ENCODE results near the gene ZSCAN20.
"Not testable (repeated sequence)": the region's sequence is repeated elsewhere in the genome, so short reads cannot be mapped to it uniquely, and the experiment has no call there.

ZSCAN20 gene

DNA sequence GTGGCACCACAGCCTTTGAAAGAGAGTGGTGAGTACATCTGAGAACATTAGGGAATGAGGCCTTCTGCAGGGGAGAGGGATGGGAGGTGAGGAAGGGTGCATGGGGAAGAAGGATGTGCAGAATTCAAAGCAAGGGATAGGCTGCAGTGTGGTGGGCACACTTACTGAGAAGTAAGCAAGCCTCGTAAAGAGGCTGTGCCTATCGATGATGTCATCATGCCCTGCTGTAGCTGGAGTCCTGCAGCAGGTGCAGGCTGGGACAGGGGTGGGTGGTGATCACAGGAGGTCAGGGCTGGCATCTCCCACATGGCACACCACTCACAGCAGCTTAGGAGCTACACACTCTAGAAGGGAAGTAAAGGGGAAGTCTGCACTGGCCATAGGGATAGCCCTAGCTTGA lies 16.2 kb downstream of the ZSCAN20 start:
- DNase-seq (ENCODE audit: low read depth), result no peak

DNA sequence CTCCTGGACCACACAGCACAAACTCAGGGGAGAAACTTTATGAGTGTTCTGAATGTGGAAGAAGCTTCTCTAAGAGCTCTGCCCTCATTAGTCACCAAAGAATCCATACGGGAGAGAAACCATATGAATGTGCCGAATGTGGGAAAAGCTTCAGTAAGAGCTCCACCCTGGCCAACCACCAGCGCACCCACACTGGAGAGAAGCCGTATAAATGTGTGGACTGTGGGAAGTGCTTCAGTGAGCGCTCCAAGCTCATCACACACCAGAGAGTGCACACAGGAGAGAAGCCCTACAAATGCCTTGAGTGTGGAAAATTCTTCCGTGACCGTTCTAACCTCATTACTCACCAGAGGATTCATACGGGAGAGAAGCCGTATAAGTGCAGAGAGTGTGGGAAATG lies 22.5 kb downstream of the ZSCAN20 start:
- DNase-seq (ENCODE audit: low read depth), result no peak

GRCh38 chr1:33497410-33497809 lies 25.0 kb downstream of the ZSCAN20 start:
- DNase-seq (ENCODE audit: low read depth), result no peak

DNA sequence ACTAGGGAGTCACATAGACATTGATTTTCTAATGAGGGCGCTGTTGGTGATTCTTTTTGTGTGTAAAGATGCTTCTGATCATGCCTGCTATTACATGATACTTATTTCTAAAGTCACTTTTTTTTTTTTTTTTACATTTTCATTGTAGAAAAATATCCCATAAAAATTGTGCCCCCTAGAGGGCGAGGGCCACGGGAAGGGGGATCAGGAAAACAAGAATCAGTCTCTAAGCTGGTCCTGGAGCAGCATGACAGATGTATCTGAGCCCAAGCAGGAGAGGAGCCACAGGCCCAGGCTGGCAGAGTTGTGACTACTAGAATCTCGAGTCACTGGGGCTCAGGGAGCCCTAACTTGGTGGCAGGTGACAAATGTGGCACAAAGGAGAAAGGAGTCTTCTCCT lies 28.1 kb downstream of the ZSCAN20 start:
- DNase-seq (ENCODE audit: low read depth), result no peak

DNA sequence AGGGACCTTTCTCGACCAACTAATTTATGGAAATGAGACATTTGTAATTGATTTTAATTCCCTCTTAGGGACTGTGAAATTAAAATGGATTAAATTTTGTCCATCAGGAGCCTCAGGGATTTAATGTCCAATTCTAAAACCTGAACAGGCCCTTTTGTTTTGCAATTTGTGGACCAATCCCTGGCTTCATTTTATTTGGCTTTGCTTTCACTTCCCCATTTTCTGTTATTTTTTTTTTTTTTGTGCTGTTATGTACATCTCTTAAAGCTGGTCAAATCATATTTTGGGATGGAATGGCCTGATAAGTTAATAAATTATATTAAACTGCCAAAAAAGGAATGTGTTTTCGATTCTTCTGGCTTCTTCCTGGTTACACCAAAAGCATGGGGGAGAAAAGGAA lies 28.9 kb downstream of the ZSCAN20 start:
- no peak for DNase-seq (ENCODE audit: low read depth)

DNA sequence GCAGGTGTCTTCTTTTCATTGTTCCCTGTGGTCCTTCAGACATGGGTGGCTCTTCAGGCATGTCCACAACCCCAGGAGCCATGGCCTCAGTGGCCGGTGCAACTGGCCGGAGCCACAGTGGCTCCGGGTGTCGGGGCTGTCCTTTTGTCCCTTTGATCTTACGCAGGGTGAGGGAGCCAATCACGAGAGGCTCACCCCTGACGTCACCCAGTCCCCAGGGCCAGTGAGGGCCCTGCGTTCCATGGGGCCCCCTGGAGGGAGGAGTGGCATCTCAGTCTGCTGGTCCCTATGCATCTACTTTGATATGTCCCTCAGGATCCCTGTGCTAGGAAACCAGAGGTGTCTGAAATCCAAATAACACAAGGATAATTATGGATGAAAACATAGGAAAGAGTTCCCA lies 29.3 kb downstream of the ZSCAN20 start:
- no peak for DNase-seq (ENCODE audit: low read depth)

GRCh38 chr1:33502726-33503125 lies 30.3 kb downstream of the ZSCAN20 start:
- DNase-seq (ENCODE audit: low read depth), result peak; percentile 9

- no peak for DNase-seq (ENCODE audit: low read depth)
Observed at GRCh38 chr1:33503506-33503905, 31.1 kb downstream of the ZSCAN20 start.

DNA sequence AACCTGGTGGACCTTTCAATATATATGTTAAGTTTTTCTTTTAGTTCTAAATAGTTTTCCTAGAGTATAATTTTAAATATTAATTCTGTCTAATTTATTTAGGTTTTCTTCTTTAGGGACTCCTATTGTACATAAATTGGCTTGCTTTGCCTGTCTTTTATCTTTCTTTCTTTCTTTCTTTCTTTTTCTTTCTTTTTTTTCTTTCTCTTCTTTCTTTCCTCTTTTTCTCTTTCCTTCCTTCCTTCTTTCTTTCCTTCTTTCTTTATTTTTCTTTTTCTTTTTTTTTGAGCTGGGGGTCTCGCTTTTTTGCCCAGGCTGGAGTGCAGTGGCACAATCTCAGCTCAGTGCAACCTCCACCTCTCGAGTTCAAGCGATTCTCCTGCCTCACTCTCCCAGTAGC lies 35.2 kb downstream of the ZSCAN20 start:
- DNase-seq (ENCODE audit: low read depth), result no peak

DNA sequence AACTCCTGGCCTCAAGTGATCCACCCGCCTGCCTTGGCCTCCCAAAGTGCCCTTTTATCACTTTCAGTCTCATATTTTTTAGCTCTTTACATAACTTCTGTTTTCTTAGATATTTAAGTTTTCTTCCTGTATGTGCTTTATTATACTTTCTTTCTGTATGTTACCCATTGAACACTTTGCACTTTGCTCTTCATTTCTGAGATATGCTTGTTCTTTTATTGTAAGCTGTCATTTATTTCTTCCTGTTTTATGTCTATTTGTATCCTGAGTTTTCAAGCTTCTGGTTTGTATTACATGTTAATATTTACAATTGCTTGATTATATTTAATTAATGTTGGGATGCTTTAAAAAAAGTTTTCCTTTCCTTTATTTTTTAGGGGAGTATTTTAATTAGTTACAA lies 35.7 kb downstream of the ZSCAN20 start:
- no peak for DNase-seq (ENCODE audit: low read depth)

GRCh38 chr1:33509276-33509675 lies 36.8 kb downstream of the ZSCAN20 start:
- not testable (repeated sequence) for DNase-seq (ENCODE audit: low read depth)

DNA sequence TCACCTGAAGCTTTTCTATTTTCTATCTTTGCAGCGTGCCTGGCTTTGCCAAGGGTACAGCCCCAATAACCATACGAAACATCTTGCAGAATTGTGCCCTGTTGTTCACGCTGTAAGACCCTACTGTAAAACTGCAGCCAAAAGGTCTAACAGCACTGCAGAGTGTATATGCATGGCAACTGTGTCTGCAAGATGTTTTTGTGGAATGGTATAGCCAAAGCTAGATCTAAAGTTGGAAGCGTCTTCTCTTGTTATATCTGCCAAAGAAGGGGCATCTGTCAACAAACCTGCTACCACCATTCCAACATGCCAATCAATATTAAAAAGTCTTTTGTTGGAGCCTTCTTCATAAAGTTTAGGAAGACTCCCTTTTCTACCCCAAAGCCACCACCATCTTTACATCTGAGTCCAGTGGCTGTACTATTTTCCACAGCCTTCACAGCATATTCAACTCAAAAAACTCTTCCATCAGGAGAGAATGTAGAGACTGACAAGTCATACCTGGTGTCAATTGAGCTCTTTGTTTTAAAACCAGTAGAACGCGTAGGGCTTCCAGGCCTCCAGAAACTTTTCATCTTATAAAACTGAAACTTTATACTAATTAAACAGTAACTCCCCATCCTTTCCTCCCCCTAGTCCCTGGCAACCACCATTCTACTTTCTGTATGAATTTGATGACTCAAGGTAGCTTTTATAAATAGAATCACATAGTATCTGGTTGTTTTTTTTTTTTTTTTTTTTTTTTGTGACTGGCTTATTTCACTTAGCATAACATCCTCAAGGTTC lies 40.0 kb downstream of the ZSCAN20 start:
- no peak for DNase-seq (ENCODE audit: low read depth)

DNA sequence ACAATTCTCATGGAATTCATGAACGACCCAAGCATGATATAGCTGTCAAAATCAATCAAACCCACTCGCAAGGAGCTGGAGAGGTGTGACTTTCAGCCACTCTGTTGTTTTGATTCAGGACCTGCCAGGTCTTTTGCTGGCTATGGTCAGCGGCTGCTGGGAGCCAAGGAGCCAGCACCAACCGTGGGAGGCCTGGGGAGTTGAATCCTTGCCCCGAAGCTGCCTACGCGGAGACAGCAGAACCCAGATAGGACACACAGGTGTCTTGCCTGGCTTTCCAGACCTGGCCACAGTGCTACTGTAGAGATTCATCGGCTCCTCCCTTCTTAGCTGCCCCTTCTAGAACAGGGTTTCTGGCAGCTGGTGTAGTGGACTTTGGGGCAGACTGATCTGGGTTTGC lies 42.7 kb downstream of the ZSCAN20 start:
- DNase-seq (ENCODE audit: low read depth), result no peak

- no peak for DNase-seq (ENCODE audit: low read depth)
Observed at GRCh38 chr1:33515607-33516006, 43.2 kb downstream of the ZSCAN20 start.

DNA sequence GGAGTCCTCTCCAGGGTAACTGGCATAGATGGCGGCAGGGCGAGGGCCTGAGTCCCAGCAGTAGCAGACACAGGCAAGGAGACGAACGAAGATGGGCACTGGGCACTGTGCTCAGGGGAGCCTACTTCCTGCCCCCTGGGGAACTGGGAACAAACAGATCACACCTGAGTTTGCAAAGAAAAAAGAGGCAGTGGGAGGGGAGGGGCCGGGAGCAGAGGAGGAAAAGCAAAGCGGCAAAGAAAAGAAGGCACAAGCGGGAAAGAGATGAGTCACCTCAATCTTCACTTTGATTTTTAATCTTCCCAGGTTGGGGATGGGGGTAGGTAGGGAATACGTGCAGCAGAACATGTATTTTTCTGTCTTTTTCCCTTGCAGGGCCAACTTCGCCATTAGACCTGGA lies 44.0 kb downstream of the ZSCAN20 start:
- DNase-seq (ENCODE audit: low read depth), result no peak

DNA sequence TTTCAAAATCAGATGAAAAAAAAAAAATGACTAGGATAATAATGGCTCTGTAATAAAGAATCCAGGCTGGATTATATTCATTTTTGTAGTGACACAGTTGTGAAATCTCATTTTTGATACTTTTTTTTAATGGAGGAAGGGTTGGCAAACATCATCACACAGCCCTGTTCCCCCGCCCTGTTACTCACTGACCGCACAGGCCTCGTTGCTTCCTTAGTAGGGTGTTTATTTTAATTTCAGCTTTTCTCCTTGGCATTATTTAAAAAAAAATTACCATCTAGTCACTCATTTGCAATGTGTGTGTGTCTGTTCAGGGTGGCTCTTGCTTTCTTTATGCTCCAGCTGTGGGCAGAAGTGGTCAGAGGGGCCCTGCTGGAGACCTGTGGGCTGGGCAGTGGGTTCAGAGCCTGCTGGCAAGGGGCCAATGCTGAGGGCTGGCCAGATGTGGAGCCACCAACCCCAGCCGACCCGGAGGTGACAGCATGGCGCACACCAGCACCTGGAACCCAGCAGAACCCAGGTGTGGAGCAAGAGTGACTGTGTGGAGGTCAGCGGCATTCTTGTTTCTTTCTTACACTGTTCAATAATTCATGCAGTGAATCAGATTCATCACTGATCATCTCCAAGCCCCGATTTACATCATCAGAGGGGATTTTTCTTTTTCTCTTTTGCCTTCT lies 44.6 kb downstream of the ZSCAN20 start:
- no peak for DNase-seq (ENCODE audit: low read depth)

GRCh38 chr1:33517596-33518250 lies 45.3 kb downstream of the ZSCAN20 start:
- peak; percentile 11 for DNase-seq (ENCODE audit: low read depth)

DNA sequence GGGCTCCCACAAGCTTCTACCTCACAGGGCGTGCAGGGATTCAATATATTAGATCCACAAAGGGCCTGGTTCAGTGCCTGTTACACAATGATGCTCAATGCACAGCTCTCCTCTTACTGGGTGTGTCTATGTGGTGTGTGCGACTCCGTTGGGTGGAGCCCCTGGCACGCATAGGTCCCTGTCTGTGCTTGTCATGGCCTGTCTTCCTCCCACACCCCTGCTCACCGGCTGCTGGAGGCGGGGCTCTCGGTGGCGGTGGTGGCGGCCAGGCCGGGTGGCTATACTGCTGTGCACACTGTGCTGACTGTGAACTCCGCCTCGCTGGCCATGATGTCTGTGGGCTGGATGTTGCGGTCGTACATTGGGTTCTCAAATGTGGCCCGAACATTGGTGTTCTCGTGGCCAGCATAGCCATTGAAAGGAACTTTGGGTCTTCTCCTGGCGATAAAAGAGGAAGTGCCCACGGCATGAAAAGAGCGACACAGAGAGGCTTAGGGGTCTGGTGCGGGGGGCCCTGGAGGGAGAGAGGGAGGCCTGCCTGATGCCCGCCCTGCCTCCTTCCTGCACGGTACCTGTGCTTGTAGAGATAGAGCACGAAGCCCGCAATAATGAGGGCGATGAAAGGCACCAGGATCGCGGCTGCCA lies 46.9 kb downstream of the ZSCAN20 start:
- no peak for DNase-seq (ENCODE audit: low read depth)

DNA sequence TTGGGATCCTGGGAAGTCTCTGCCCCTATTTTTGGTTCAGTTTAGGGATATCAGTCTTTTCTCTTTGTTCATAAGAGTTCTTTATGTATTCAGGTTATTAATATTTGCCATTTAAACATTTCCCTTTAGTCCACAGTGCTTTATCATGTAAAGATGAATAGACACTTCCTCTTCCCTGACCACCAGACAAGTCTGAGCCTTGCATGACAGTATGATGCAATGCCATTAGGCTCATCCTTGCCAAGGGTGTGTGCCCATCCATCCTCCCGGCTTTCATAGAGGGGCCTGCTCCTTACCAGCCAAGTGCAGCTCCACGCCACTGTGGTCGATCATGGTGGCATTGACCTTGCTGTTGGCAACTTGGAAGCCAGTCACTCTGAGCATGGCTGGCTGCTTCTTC lies 52.1 kb downstream of the ZSCAN20 start:
- no peak for DNase-seq (ENCODE audit: low read depth)

GRCh38 chr1:33527934-33528333 lies 55.5 kb downstream of the ZSCAN20 start:
- no peak for DNase-seq (ENCODE audit: low read depth)

- no peak for DNase-seq (ENCODE audit: low read depth)
Observed at GRCh38 chr1:33529957-33530356, 57.5 kb downstream of the ZSCAN20 start.

DNA sequence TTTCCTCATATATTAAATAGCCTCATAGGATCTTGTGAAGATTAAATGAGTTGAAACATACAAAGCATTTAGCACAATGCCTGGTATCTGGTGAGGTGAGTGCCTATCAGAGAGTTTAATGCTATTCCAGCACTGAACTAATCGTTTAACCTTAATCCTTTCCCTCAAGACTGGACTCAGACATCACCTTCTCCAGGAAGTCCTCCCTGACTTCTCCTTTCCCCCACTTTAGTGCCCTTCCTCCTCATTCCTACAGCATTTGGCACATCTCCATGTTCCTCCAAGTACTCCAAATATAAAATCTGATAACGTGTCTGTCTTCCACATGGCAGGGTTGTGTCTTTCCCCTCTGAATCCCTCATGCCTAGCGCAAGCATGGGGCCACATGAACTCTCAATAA lies 59.8 kb downstream of the ZSCAN20 start:
- DNase-seq (ENCODE audit: low read depth), result no peak

GRCh38 chr1:33532936-33533335 lies 60.5 kb downstream of the ZSCAN20 start:
- no peak for DNase-seq (ENCODE audit: low read depth)

Measured in stromal cell of bone marrow (primary cell).